ENCODE measurements around the gene FADD.

GRCh38 chr11:70207531-70208131, 4.5 kb downstream of the FADD start:
- TF ChIP-seq CTCF (IDR thresholded peaks at IDR 0.05) = no peak
- no peak for TF ChIP-seq EZH2phosphoT487 (IDR thresholded peaks at IDR 0.05)
